Right lung (tissue), 10 donors: ENCODE results near the gene BANF1. TPM values are rescaled to one million over a fixed set of nuclear protein-coding genes. Genes with fewer than 3 reads are reported as not detected.

Experiments used
- DNase-seq, 2 donors: peaks; one replicate each; pipeline ENCODE4 v3.0.0-alpha.2; 2013
- long read RNA-seq, 8 donors: transcript quantifications; one replicate each; lab custom pipeline, GENCODE V29; 2026
- polyA plus RNA-seq, 5 donors: library from polyadenylated mRNA; unstranded; fragments of 120-200 nt; gene quantifications; one replicate each; pipeline versions ENCODE4 v1.2.1 to v1.2.3, GENCODE V29; 2013; ENCODE audit warnings: inconsistent platforms in 1 of 5, low replicate concordance in 1 of 5; ENCODE audit not compliant: insufficient read length in 5 of 5, insufficient read depth in 1 of 5

The BANF1 gene
- 100 to 1,000 TPM; 200 to 305 (median 225) TPM for polyA plus RNA-seq
- long read RNA-seq, donor 1, transcript BANF1-201 (3 exons, 1,155 nt), result major isoform, 175 of 211 reads
- long read RNA-seq, donor 1, partial matches to known transcripts, result 29 of 211 reads
- long read RNA-seq, donor 1, other reads (novel, unspliced or antisense), result 0 of 211 reads
- long read RNA-seq, donor 2, transcript BANF1-202 (3 exons, 946 nt), result minor isoform, 12 of 118 reads
- long read RNA-seq, donor 2, transcript BANF1-201 (3 exons, 1,155 nt), result major isoform, 88 of 118 reads
- long read RNA-seq, donor 2, partial matches to known transcripts, result 15 of 118 reads
- long read RNA-seq, donor 2, other reads (novel, unspliced or antisense), result 0 of 118 reads
- long read RNA-seq, donor 3, transcript BANF1-201 (3 exons, 1,155 nt), result major isoform, 110 of 177 reads
- long read RNA-seq, donor 3, transcript BANF1-202 (3 exons, 946 nt), result minor isoform, 18 of 177 reads
- long read RNA-seq, donor 3, partial matches to known transcripts, result 39 of 177 reads
- long read RNA-seq, donor 3, other reads (novel, unspliced or antisense), result 5 of 177 reads
- long read RNA-seq, donor 4, transcript BANF1-201 (3 exons, 1,155 nt), result major isoform, 87 of 117 reads
- long read RNA-seq, donor 4, transcript BANF1-202 (3 exons, 946 nt), result minor isoform, 6 of 117 reads
- long read RNA-seq, donor 4, partial matches to known transcripts, result 21 of 117 reads
- long read RNA-seq, donor 4, other reads (novel, unspliced or antisense), result 0 of 117 reads
- long read RNA-seq, donor 5, transcript BANF1-202 (3 exons, 946 nt), result minor isoform, 13 of 219 reads
- long read RNA-seq, donor 5, transcript BANF1-201 (3 exons, 1,155 nt), result major isoform, 162 of 219 reads
- long read RNA-seq, donor 5, partial matches to known transcripts, result 37 of 219 reads
- long read RNA-seq, donor 5, other reads (novel, unspliced or antisense), result 0 of 219 reads
- long read RNA-seq, donor 6, transcript BANF1-202 (3 exons, 946 nt), result minor isoform, 10 of 241 reads
- long read RNA-seq, donor 6, transcript BANF1-201 (3 exons, 1,155 nt), result major isoform, 192 of 241 reads
- long read RNA-seq, donor 6, partial matches to known transcripts, result 31 of 241 reads
- long read RNA-seq, donor 6, other reads (novel, unspliced or antisense), result 0 of 241 reads
- long read RNA-seq, donor 7, transcript BANF1-201 (3 exons, 1,155 nt), result major isoform, 87 of 110 reads
- long read RNA-seq, donor 7, transcript BANF1-202 (3 exons, 946 nt), result minor isoform, 7 of 110 reads
- long read RNA-seq, donor 7, partial matches to known transcripts, result 13 of 110 reads
- long read RNA-seq, donor 7, other reads (novel, unspliced or antisense), result 0 of 110 reads
- long read RNA-seq, donor 8, transcript BANF1-201 (3 exons, 1,155 nt), result major isoform, 53 of 67 reads
- long read RNA-seq, donor 8, partial matches to known transcripts, result 13 of 67 reads
- long read RNA-seq, donor 8, other reads (novel, unspliced or antisense), result 0 of 67 reads

- DNase-seq, result peak; percentile 97
These were observed at the start of gene BANF1, which contains the start of gene EIF1AD for GRCh38 chr11:66001942-66002647. Gene BANF1 (plus strand): TSS chr11:66002503. CDS start chr11:66003251, 748 bp downstream. Gene EIF1AD (minus strand): TSS chr11:66002157. CDS start chr11:66000389, 1,768 bp downstream.

GRCh38 chr11:65953471-65953870 is 48.8 kb upstream of the BANF1 start:
- DNase-seq, result no peak

GRCh38 chr11:65954771-65955170 is 47.5 kb upstream of the BANF1 start:
- no peak for DNase-seq

GRCh38 chr11:65958291-65958690 is 44.0 kb upstream of the BANF1 start:
- DNase-seq, result no peak

GRCh38 chr11:65958774-65959420 is 43.4 kb upstream of the BANF1 start:
- DNase-seq, result no peak

GRCh38 chr11:65960824-65961266 is 41.5 kb upstream of the BANF1 start:
- no peak for DNase-seq

GRCh38 chr11:65961267-65962140 is 40.8 kb upstream of the BANF1 start, which contains the start of gene SART1:
Gene SART1 (plus strand): TSS chr11:65961734. CDS start chr11:65961781, 47 bp downstream.
- DNase-seq, result peak; percentile 96 to 97

GRCh38 chr11:65962141-65962564 is 40.1 kb upstream of the BANF1 start:
- no peak for DNase-seq

- no peak for DNase-seq
These were observed 37.4 kb upstream of the BANF1 start for GRCh38 chr11:65964906-65965305.

- no peak for DNase-seq
These were observed 36.1 kb upstream of the BANF1 start for GRCh38 chr11:65965986-65966762.

- DNase-seq, result no peak
These were observed 34.9 kb upstream of the BANF1 start for GRCh38 chr11:65967329-65967934.

GRCh38 chr11:65968600-65969482 is 33.5 kb upstream of the BANF1 start:
- no peak for DNase-seq

GRCh38 chr11:65972116-65972515 is 30.2 kb upstream of the BANF1 start:
- no peak for DNase-seq

GRCh38 chr11:65973439-65974110 is 28.7 kb upstream of the BANF1 start:
- DNase-seq, result no peak

- DNase-seq, result no peak
These were observed 26.5 kb upstream of the BANF1 start for GRCh38 chr11:65975771-65976170.
